ENCODE results near the gene TENM3.
"Not testable (repeated sequence)": the region's sequence is repeated elsewhere in the genome, so short reads cannot be mapped to it uniquely, and the experiment has no call there.

The TENM3 gene

GRCh38 chr4:182806259-182807252, 563.4 kb downstream of the TENM3 start:
- DNase-seq, result peak in 57 of 58 donors; percentile 10 to 85 (median 46)

GRCh38 chr4:182807346-182807745, 564.1 kb downstream of the TENM3 start:
- no peak for DNase-seq

- no peak for DNase-seq
Observed at GRCh38 chr4:182807767-182808548, 564.8 kb downstream of the TENM3 start.

GRCh38 chr4:182808673-182809416, 565.6 kb downstream of the TENM3 start:
- DNase-seq, result no peak

GRCh38 chr4:182809417-182810102, 566.4 kb downstream of the TENM3 start:
- DNase-seq, result no peak

GRCh38 chr4:182810103-182810615, 567.0 kb downstream of the TENM3 start:
- DNase-seq, result no peak

- DNase-seq, result no peak
Observed at GRCh38 chr4:182812916-182813315, 569.7 kb downstream of the TENM3 start.

GRCh38 chr4:182814065-182814464, 570.9 kb downstream of the TENM3 start:
- DNase-seq, result not testable (repeated sequence)

GRCh38 chr4:182818926-182819730, 575.9 kb downstream of the TENM3 start:
- no peak for DNase-seq

GRCh38 chr4:182819751-182820150, 576.5 kb downstream of the TENM3 start:
- no peak for DNase-seq

- no peak for DNase-seq
Observed at GRCh38 chr4:182822554-182822953, 579.4 kb downstream of the TENM3 start.

GRCh38 chr4:182823576-182823975, 580.4 kb downstream of the TENM3 start:
- DNase-seq, result no peak

- no peak for DNase-seq
Observed at GRCh38 chr4:182825003-182825402, 581.8 kb downstream of the TENM3 start.

GRCh38 chr4:182825786-182826185, 582.6 kb downstream of the TENM3 start:
- DNase-seq, result no peak

- no peak for DNase-seq
Observed at GRCh38 chr4:182826391-182826790, 583.2 kb downstream of the TENM3 start.

- DNase-seq, result no peak
Observed at GRCh38 chr4:182827166-182827565, 584.0 kb downstream of the TENM3 start.

GRCh38 chr4:182827954-182828353, 584.8 kb downstream of the TENM3 start:
- no peak for DNase-seq

GRCh38 chr4:182828360-182829025, 585.3 kb downstream of the TENM3 start:
- DNase-seq, result peak in 2 of 58 donors; percentile 2 to 7

GRCh38 chr4:182829196-182829595, 586.0 kb downstream of the TENM3 start:
- no peak for DNase-seq

All from anterior cingulate cortex (tissue), 58 donors.